Fibroblast of upper back skin (primary cell): Measurements from ENCODE around the gene RANBP9.

ENCODE experiments used
- DNase-seq: peaks from one replicate; pipeline ENCODE4 v3.0.0-alpha.2; 2013

RANBP9 gene

GRCh38 chr6:13591205-13591921 lies 120.3 kb downstream of the RANBP9 start:
- no peak for DNase-seq

- no peak for DNase-seq
Measured at GRCh38 chr6:13590574-13591153, 121.0 kb downstream of the RANBP9 start.

- no peak for DNase-seq
Measured at GRCh38 chr6:13589801-13590200, 121.8 kb downstream of the RANBP9 start.

DNA sequence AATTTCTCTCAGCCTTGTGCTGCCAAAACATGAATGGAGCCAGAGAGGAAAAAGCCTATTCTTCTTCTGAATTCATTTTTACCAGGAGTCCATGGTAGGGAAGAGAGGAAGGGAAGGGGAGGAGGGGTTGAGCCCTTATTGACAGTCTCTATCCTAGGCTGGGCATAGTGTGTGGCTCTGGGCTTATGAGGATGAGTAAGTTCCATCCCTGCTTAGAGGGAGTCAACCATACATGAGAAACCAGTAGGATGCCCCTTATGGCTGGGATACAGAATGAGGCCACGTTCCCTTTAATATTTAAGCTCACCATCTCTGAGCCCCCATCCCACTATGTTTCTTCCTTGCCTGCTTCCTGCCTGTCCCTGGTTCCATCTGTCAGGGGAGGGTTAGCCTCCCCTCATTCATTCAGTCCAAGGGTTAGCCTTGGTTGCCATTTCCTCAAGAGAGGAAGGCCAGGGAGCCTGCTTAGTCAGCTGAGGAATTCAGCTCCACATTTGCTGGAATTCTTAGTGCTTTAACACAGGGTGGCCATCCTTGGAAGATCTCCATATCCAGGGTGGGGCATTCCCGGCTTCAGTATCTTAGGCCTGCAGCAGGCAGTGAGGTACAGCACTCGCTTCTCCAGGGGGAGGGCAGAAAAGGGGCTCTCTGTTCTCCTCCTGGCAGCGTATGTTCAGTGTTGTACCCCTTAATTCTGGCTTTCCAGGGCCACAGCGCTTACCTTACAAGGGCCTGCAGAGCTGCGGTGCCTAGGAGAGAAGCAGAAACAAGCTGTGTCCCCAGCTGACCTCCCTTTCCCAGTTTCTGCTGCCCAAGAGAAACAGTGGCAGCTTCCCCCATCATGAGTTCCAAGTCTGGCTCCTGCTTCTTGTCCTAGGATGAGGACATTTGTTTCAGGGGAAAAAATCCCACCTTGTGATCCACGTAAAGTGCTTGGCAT lies 124.8 kb downstream of the RANBP9 start:
- peak; percentile 59 for DNase-seq

DNA sequence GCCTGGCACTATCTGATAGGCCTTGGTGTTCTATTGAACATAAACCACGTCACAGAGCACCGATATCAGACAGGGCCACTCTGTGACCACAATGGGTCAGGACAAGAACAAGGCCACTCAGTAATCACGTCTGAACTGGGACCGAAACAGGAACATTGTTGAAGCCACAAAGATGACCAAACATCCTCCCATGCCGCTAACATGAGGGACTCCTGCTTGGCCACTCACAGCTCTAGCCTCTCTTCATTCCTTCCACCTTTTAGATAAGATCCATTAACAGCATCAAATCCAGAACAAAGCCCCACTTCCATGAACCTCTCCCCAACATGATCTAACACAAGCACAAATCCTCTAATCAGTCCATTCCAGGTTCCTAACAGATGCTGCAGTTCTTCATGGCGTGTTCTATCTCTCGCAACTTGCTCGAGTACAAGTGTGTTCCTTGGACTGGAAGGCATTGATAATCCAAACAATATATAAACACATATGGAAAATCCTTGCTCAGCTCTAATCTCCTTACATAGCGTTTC lies 129.9 kb downstream of the RANBP9 start:
- no peak for DNase-seq

DNA sequence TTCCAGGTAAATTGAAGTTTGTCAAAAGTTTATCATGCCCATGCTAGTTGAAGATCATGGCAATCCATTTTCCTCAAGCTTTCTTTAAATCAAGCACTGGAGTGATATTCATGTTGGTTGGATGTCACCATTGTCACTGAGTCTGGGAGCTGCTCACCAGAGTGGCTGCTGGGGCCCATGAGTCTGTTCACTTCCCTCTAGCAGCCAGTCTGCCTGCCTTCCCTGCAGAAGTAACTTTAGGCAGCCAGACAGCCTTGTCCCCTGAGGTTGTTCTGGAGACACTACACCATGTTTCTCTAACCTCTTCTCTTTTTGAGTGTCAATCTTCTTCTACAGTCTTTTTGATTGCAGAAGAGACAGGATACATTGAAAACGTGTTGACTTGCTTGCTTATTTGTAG lies 131.7 kb downstream of the RANBP9 start:
- no peak for DNase-seq

- DNase-seq, result no peak
Measured at GRCh38 chr6:13577926-13578325, 133.7 kb downstream of the RANBP9 start.

DNA sequence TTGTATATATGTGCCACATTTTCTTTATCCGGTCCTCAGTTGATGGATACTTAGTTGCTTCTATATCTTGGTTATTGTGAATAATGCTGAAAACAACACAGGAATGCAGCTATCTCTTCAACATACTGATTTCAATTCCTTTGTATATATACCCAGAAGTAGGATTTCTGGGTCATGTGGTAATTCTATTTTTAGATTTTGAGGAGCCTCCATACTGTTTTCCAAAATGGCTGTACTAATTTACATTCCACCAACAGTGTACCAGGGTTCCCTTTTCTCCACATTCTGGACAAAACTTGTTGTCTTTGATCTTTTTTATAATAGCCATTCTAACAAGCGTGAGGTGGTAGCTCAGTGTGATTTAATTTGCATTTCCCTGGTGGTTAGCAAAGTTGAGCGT lies 135.6 kb downstream of the RANBP9 start:
- DNase-seq, result no peak

DNA sequence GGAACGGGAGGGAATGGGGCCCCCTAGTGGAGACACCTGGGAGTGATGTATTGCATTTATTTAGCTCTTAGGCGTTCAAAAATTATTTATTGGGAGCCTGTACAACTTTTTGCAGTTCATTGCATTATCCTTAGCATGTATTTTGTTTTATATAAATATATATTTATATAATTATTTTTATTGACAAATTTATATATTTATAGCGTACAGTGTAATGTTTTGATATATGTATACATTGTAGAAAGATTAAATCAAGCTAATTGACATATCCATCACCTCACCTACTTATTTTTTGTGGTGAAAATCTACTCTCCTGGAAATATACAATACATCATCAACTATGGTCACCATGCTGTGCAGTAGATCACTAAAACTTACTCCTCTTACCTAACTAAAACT lies 136.3 kb downstream of the RANBP9 start:
- DNase-seq, result no peak

- DNase-seq, result peak; percentile 77
Measured at GRCh38 chr6:13574571-13575376, 136.9 kb downstream of the RANBP9 start, which contains the start of gene SIRT5. Gene SIRT5, plus strand, starts transcription at chr6:13574601. Its CDS starts 9,510 bp downstream, at chr6:13584111.

GRCh38 chr6:13574149-13574570 lies 137.5 kb downstream of the RANBP9 start:
- peak; percentile 91 for DNase-seq

DNA sequence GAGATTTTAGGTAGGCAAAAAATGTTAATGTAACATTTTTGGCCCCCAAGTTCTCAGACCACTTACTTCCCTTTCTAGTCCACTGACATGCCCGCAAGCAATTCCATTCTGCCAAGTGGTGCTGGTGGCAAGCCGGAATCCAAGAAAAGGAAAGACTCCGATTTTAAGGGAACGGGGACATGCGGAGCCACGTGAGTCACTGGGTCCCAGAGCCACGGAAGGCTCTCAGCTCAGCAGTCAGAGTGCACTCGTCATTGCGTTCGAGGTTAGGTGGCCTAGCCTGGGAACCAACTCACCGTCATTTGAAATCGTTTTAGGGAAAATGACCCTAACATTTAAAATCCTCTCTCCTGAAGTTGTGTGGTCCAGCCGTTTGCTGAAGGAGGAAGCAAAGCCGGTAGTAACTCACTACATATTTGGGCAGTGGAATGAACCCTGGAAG lies 137.9 kb downstream of the RANBP9 start:
- peak; percentile 21 for DNase-seq

GRCh38 chr6:13572951-13573654 lies 138.5 kb downstream of the RANBP9 start:
- no peak for DNase-seq

DNA sequence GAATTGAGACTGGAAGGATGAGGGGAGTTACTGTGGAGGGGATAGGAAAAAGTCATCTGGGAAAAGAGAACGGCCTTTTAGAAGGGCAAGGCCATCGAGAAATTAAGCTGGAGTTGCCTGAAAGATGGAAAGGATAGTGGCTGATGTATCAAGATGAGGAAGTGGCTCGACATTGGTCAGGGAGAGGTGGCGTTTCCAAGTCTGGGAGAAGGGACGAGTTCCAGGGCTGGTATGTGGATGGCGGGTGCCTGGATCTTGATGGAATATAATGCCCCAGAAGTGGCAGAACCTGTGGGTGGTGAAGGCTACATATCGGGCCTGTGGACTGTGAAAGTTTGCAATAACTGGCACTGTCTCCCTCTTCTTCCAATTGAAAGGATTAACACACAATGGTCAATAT lies 139.4 kb downstream of the RANBP9 start:
- DNase-seq, result no peak
